Gastrocnemius medialis (tissue), 4 donors: ENCODE results near the gene C3orf22. TPM values are rescaled to one million over a fixed set of nuclear protein-coding genes. Genes with fewer than 3 reads are reported as not detected.

ENCODE experiments used
- ATAC-seq, 2 donors: fragments of 150-250 bp; one replicate each; pipeline ENCODE4 v1.9.1; 2016
- DNase-seq, 2 donors: peaks; one replicate each; pipeline ENCODE4 v3.0.0-alpha.2; 2019
- H3K27ac ChIP-seq, 4 donors: fragments of 200-600 bp; sonication (generic); 1 replicate in 1 of 4; 2 replicates in 3 of 4; pipeline ENCODE4 v1.5.1; 2016 to 2018; ENCODE audit warnings: mild to moderate bottlenecking in 2 of 4, moderate library complexity in 1 of 4
- H3K27me3 ChIP-seq, 3 donors: fragments of 200-600 bp; sonication (generic) in 2 of 3; 1 replicate in 1 of 3; 2 replicates in 2 of 3; pipeline versions ENCODE4 v1.5.1 to v1.6.0; 2016 to 2019; ENCODE audit warnings: mild to moderate bottlenecking in 1 of 3, moderate library complexity in 1 of 3
- H3K36me3 ChIP-seq, 2 donors: fragments of 200-600 bp; sonication (generic) in 1 of 2; one replicate each; pipeline ENCODE4 v1.5.1; 2017 to 2018
- H3K4me1 ChIP-seq, 2 donors: fragments of 200-600 bp; sonication (generic) in 1 of 2; one replicate each; pipeline ENCODE4 v1.5.1; 2016 to 2017; ENCODE audit warnings: mild to moderate bottlenecking in 2 of 2
- H3K4me3 ChIP-seq, 4 donors: fragments of 200-600 bp; sonication (generic) in 3 of 4; 1 replicate in 1 of 4; 2 replicates in 3 of 4; pipeline ENCODE4 v1.5.1; 2016 to 2019; ENCODE audit warnings: mild to moderate bottlenecking in 2 of 4
- H3K9me3 ChIP-seq, 3 donors: fragments of 200-600 bp; sonication (generic) in 2 of 3; 1 replicate in 1 of 3; 2 replicates in 2 of 3; pipeline ENCODE4 v1.5.1; 2016 to 2019
- POLR2A ChIP-seq, 2 donors: fragments of 450-650 bp; IDR thresholded peaks; one replicate each; pipeline ENCODE4 v1.6.1; 2017; ENCODE audit warnings: antibody characterized with exemption in 2 of 2, mild to moderate bottlenecking in 2 of 2, moderate library complexity in 2 of 2
- in situ Hi-C, 4 donors: fragments of 200-750 bp; cut with MboI; loops; one replicate each; pipeline versions ENCODE4 v1.15.0 to v1.8.0; 2017; ENCODE audit warnings: low sequenced_read_pairs in 4 of 4
- intact Hi-C: fragments of 100-400 bp; cut with DNase I; formaldehyde crosslinking; loops from one replicate; pipeline ENCODE4 v1.15.1; 2023; ENCODE audit warnings: low total_unique reads
- total RNA-seq, 4 donors: library from RNA; depleted of rRNA; stranded (reverse); fragments of >200 nt; gene quantifications; one replicate each; pipeline versions ENCODE4 v1.1.0 to v1.2.3, GENCODE V29; 2016
- TF ChIP-seq, protein P1 (sequence below), 5 experiments: fragments of 450-650 bp in 3 of 5; fragments of 200-600 bp in 2 of 5; sonication (generic) in 2 of 5; IDR thresholded peaks in 4 of 5; conservative IDR thresholded peaks in 1 of 5; 1 replicate in 4 of 5; 2 replicates in 1 of 5; pipeline ENCODE4 v1.5.1; 2016 to 2019; ENCODE audit warnings: antibody characterized with exemption in 5 of 5, mild to moderate bottlenecking in 3 of 5, moderate library complexity in 3 of 5

Gene C3orf22
- total RNA-seq, 4 donors from 2014 or later: not detected

DNA sequence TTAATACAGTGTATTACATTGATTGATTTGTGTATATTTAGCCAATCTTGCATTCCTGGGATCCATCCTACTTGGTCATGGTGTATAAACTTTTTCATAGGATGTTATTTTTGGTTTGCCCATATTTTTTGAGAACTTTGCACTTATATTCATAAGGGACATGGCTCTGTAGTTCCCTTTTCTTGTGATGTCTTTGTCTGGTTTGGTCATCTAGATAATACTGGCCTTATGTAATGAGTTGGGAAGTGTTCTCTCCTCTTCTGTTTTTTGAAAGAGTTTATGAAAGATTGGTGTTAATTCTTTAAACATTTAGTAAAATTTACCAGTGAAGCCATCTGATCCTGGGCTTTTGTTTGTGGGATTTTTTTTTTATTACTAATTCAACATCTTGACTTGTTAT is 25.2 kb downstream of the C3orf22 start:
- Histone ChIP-seq H3K27me3 (no peaks in the 10 kb centered on the region), H3K36me3 (no peaks in the 10 kb centered on the region), H3K9me3 (no peaks in the 10 kb centered on the region), H3K4me3 (no peak overlapping the region), H3K4me1 (no peaks in the 10 kb centered on the region), H3K27ac (no peak overlapping the region)
- TF ChIP-seq, protein P1, sequence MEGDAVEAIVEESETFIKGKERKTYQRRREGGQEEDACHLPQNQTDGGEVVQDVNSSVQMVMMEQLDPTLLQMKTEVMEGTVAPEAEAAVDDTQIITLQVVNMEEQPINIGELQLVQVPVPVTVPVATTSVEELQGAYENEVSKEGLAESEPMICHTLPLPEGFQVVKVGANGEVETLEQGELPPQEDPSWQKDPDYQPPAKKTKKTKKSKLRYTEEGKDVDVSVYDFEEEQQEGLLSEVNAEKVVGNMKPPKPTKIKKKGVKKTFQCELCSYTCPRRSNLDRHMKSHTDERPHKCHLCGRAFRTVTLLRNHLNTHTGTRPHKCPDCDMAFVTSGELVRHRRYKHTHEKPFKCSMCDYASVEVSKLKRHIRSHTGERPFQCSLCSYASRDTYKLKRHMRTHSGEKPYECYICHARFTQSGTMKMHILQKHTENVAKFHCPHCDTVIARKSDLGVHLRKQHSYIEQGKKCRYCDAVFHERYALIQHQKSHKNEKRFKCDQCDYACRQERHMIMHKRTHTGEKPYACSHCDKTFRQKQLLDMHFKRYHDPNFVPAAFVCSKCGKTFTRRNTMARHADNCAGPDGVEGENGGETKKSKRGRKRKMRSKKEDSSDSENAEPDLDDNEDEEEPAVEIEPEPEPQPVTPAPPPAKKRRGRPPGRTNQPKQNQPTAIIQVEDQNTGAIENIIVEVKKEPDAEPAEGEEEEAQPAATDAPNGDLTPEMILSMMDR (IDR thresholded peaks at IDR 0.05 in 4 of 5, conservative IDR thresholded peaks at IDR 0.05 in 1 of 5): no peak
- TF ChIP-seq POLR2A (IDR thresholded peaks at IDR 0.05): no peak
- DNase-seq (no peak), ATAC-seq (no peak)
- in situ Hi-C loops (no loop called here), intact Hi-C loops (no loop called here)

DNA sequence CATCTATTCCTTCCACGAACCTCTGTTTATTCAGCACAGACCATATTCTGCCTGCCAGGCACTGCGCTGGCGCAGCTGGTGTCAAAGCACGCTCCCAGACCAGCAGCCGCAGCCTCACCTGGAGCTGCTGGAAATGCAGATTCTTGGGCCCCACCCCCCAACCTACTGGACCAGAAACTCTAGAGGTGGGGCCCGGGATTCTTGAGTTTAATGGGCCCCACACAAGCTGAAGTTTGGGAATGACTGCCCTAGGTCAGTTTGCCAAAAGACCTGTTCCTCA is 27.7 kb downstream of the C3orf22 start:
- no peaks in the 10 kb centered on the region for H3K9me3 ChIP-seq
- no peaks in the 10 kb centered on the region for H3K36me3 ChIP-seq
- ATAC-seq (no peak), DNase-seq (no peak)
- H3K27me3 ChIP-seq: no peaks in the 10 kb centered on the region
- TF ChIP-seq, protein P1 (IDR thresholded peaks at IDR 0.05 in 4 of 5, conservative IDR thresholded peaks at IDR 0.05 in 1 of 5): no peak
- TF ChIP-seq POLR2A (IDR thresholded peaks at IDR 0.05): no peak
- H3K27ac ChIP-seq: no peak overlapping the region
- H3K4me3 ChIP-seq: no peak overlapping the region
- H3K4me1 ChIP-seq: no peaks in the 10 kb centered on the region
- intact Hi-C loops: no loop called here
- in situ Hi-C loops: no loop called here

DNA sequence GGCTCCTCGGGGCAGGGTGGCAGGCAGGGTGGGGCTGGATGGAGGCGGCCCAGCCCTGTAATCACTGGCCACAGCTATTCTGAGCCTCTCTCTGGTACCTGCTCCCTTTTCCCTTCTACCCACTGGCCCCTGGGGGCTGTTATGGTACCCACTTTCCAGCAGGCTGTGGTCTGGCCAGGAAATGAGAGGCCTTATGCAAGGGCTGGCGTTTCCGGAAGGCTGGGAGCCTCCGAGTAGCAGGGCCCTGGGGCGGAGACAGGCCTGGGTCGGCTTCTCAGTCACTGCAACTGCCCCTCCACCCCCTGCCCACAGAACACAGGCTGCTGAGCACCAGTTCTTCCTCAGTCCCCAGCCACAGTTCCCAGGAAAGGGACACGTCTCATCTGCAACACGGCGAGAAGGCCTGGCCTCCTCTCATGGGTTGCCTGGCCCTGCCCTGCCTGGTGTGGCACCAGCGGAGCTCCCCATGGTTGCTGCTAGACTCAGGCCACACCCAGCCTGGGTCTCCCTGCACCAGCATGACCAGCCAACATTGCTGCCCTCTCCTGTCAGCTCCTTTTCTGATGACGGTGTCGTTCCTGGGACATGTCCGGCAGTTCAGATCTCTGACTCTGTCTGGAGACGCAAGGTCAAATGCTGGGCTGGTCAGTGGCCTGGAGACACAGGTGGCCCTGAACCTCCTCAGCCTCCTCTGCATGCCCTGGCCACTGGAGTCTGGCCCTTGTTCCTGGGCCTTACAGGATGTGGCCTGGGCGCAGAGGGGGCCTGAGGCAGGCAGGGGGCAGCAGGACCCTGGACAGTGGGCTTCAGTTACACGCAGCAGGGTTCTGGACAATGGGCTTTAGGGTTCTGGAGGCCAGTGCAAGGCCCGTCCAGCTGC is 28.3 kb downstream of the C3orf22 start:
- TF ChIP-seq, protein P1 (IDR thresholded peaks at IDR 0.05 in 4 of 5, conservative IDR thresholded peaks at IDR 0.05 in 1 of 5): no peak
- no peak for TF ChIP-seq POLR2A (IDR thresholded peaks at IDR 0.05)
- Histone ChIP-seq H3K27me3 (no peaks in the 10 kb centered on the region), H3K27ac (no peak overlapping the region), H3K4me3 (no peak overlapping the region), H3K36me3 (no peaks in the 10 kb centered on the region), H3K9me3 (no peaks in the 10 kb centered on the region), H3K4me1 (no peaks in the 10 kb centered on the region)
- ATAC-seq (no peak), DNase-seq (no peak)
- intact Hi-C loops: no loop called here
- in situ Hi-C loops: no loop called here

DNA sequence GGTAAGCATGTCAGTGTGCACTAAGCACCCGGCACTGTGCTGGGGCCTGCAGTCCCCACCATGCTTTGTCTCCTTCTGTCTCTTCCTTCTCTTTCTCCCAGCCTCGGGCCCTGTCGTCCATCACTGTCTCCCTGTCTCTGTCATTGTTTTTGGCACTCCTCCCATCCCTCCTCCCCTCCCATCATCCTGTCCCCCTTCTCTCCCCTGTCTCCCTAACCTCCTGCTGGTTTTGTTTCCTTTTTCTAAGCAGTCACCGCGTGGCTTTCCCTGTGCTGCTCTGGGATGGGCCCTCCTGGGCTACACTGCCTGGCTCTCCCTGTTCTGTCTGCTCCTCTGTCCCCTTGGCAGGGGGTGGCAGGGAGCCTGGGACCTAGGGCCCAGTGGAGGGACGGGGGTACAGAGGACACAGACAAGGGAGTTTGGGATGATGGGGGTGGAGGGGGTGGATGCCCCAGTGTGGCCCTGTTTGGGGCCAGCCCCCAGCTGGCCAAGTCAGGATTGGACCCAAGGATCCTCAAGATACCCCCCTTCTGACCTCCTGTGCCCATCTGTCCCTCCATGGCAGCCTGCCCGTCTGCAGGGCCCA is 29.1 kb downstream of the C3orf22 start:
- Histone ChIP-seq H3K4me1 (peaks cover 0 to under 1% of the 10 kb centered on the region in 2 donors), H3K36me3 (no peaks in the 10 kb centered on the region), H3K4me3 (no peak overlapping the region), H3K27ac (no peak overlapping the region), H3K9me3 (no peaks in the 10 kb centered on the region), H3K27me3 (peaks cover 0 to 2% (median 0%) of the 10 kb centered on the region in 3 donors)
- in situ Hi-C loops: no loop called here
- no peak for ATAC-seq
- intact Hi-C loops: loop anchor here (10.0 kb wide), 1 partner anchor 925 kb away; no protein-coding TSS in a partner anchor
- no peak for TF ChIP-seq POLR2A (IDR thresholded peaks at IDR 0.05)
- TF ChIP-seq, protein P1 (IDR thresholded peaks at IDR 0.05 in 4 of 5, conservative IDR thresholded peaks at IDR 0.05 in 1 of 5): no peak
- no peak for DNase-seq
